ENCODE data around the gene GATA5. TPM values are rescaled to one million over a fixed set of nuclear protein-coding genes. Genes with fewer than 3 reads are reported as not detected.

The GATA5 gene
- total RNA-seq, 1 experiment from 2014 or later = not detected

- no peaks in the 10 kb centered on the region for H3K9me3 ChIP-seq (ENCODE audit: control insufficient read depth in 1 of 2, insufficient read depth in 1 of 2, low read depth in 1 of 2, low read length in 2 of 2)
- H2AFZ ChIP-seq (ENCODE audit: low read depth, low read length, poor library complexity, severe bottlenecking) = no peak overlapping the region
- TF ChIP-seq TCF7L2 (IDR thresholded peaks at IDR 0.05; ENCODE audit: borderline replicate concordance, extremely low read depth, insufficient read depth, insufficient read length) (no peak), JUND (IDR thresholded peaks at IDR 0.05) (no peak), ATF3 (IDR thresholded peaks at IDR 0.05) (no peak), SRF (IDR thresholded peaks at IDR 0.05; ENCODE audit: low read depth) (no peak), POLR2A (IDR thresholded peaks at IDR 0.05; ENCODE audit: borderline replicate concordance, extremely low read depth, insufficient read depth, insufficient read length) (no peak), ZFX (IDR thresholded peaks at IDR 0.05) (no peak), RAD21 (IDR thresholded peaks at IDR 0.05; ENCODE audit: low read depth) (no peak), SP1 (IDR thresholded peaks at IDR 0.05; ENCODE audit: low read depth) (no peak), EGR1 (IDR thresholded peaks at IDR 0.05; ENCODE audit: low read depth) (no peak), CBX3 (IDR thresholded peaks at IDR 0.05; ENCODE audit: low read depth) (no peak)
- intact Hi-C loops (cut with micrococcal nuclease) = no loop called here
- no peak overlapping the region for H3K4me3 ChIP-seq (replicated peaks in 1 of 2; ENCODE audit: low read depth in 1 of 2, low read length in 2 of 2)
- ChIA-PET RAD21 (ENCODE audit: low non-redundant PET in 1 of 2, low total read pairs in 2 of 2, uncharacterized antibody in 2 of 2, unreplicated experiment in 2 of 2) (no interaction called here), CTCF (no interaction called here), POLR2A (no interaction called here)
- DNase-seq (ENCODE audit: low read depth, low spot score) (no peak), ATAC-seq (no peak)
- no peaks in the 10 kb centered on the region for H3K27me3 ChIP-seq (ENCODE audit: insufficient read depth, low read length)
- H3K9ac ChIP-seq (ENCODE audit: low read length) = no peak overlapping the region
- no peaks in the 10 kb centered on the region for H3K9me2 ChIP-seq (ENCODE audit: insufficient read depth)
- no peaks in the 10 kb centered on the region for H3K36me3 ChIP-seq (ENCODE audit: control insufficient read depth in 1 of 2, insufficient read depth in 2 of 2, low read length in 2 of 2)
- peak overlapping the region; percentile 14; the same call in 1 of the 2 replicates for H3K4me2 ChIP-seq (ENCODE audit: low read length)
- no TSS peak for BruUV-seq (replicated peaks)
- H3K79me2 ChIP-seq (ENCODE audit: insufficient read depth, low read length) = no peaks in the 10 kb centered on the region
- H3K27ac ChIP-seq (ENCODE audit: low read depth, low read length) = no peak overlapping the region
- H4K20me1 ChIP-seq (ENCODE audit: insufficient read depth) = no peaks in the 10 kb centered on the region
- peaks cover 12 to 24% of the 10 kb centered on the region in 2 experiments; a peak in 3 of 4 replicates for H3K4me1 ChIP-seq (ENCODE audit: control insufficient read depth in 1 of 2, insufficient read depth in 2 of 2, low read length in 2 of 2)
These were observed 18.7 kb upstream of the GATA5 start for GRCh38 chr20:62494537-62494936.

GRCh38 chr20:62493886-62494285, 18.1 kb upstream of the GATA5 start:
- H3K27ac ChIP-seq (ENCODE audit: low read depth, low read length) = no peak overlapping the region
- H3K9me3 ChIP-seq (ENCODE audit: control insufficient read depth in 1 of 2, insufficient read depth in 1 of 2, low read depth in 1 of 2, low read length in 2 of 2) = no peaks in the 10 kb centered on the region
- no TSS peak for BruUV-seq (replicated peaks)
- H3K4me1 ChIP-seq (ENCODE audit: control insufficient read depth in 1 of 2, insufficient read depth in 2 of 2, low read length in 2 of 2) = peaks cover 16 to 31% of the 10 kb centered on the region in 2 experiments; a peak in 3 of 4 replicates
- intact Hi-C loops (cut with micrococcal nuclease) = no loop called here
- no peaks in the 10 kb centered on the region for H3K27me3 ChIP-seq (ENCODE audit: insufficient read depth, low read length)
- H3K79me2 ChIP-seq (ENCODE audit: insufficient read depth, low read length) = no peaks in the 10 kb centered on the region
- ChIA-PET RAD21 (ENCODE audit: low non-redundant PET in 1 of 2, low total read pairs in 2 of 2, uncharacterized antibody in 2 of 2, unreplicated experiment in 2 of 2) (no interaction called here), CTCF (no interaction called here), POLR2A (no interaction called here)
- no peak overlapping the region for H3K4me3 ChIP-seq (replicated peaks in 1 of 2; ENCODE audit: low read depth in 1 of 2, low read length in 2 of 2)
- ATAC-seq (no peak), DNase-seq (ENCODE audit: low read depth, low spot score) (no peak)
- no peaks in the 10 kb centered on the region for H3K9me2 ChIP-seq (ENCODE audit: insufficient read depth)
- no peaks in the 10 kb centered on the region for H4K20me1 ChIP-seq (ENCODE audit: insufficient read depth)
- no peak overlapping the region for H3K4me2 ChIP-seq (ENCODE audit: low read length)
- no peak overlapping the region for H3K9ac ChIP-seq (ENCODE audit: low read length)
- H2AFZ ChIP-seq (ENCODE audit: low read depth, low read length, poor library complexity, severe bottlenecking) = no peak overlapping the region
- no peaks in the 10 kb centered on the region for H3K36me3 ChIP-seq (ENCODE audit: control insufficient read depth in 1 of 2, insufficient read depth in 2 of 2, low read length in 2 of 2)
- no peak for TF ChIP-seq SP1 (IDR thresholded peaks at IDR 0.05; ENCODE audit: low read depth)
- no peak for TF ChIP-seq EZH2phosphoT487 (IDR thresholded peaks at IDR 0.05; ENCODE audit: borderline replicate concordance)
- TF ChIP-seq ELF1 (IDR thresholded peaks at IDR 0.05; ENCODE audit: borderline replicate concordance, low read depth) = no peak
- no peak for TF ChIP-seq POLR2A (IDR thresholded peaks at IDR 0.05; ENCODE audit: borderline replicate concordance, extremely low read depth, insufficient read depth, insufficient read length)
- TF ChIP-seq SRF (IDR thresholded peaks at IDR 0.05; ENCODE audit: low read depth) = no peak
- TF ChIP-seq CTCF (IDR thresholded peaks at IDR 0.05 in 2 of 3, conservative IDR thresholded peaks at IDR 0.05 in 1 of 3; ENCODE audit: borderline replicate concordance in 1 of 3, insufficient read depth in 1 of 3, low read depth in 2 of 3, low read length in 2 of 3) = no peak
- no peak for TF ChIP-seq SIN3A (IDR thresholded peaks at IDR 0.05; ENCODE audit: low read depth)
- TF ChIP-seq YY1 (IDR thresholded peaks at IDR 0.05; ENCODE audit: extremely low read depth, insufficient replicate concordance, low read depth, low read length) = no peak
- TF ChIP-seq MAX (IDR thresholded peaks at IDR 0.05) = no peak
- no peak for TF ChIP-seq POLR2AphosphoS5 (IDR thresholded peaks at IDR 0.05; ENCODE audit: low read depth, low read length)
- no peak for TF ChIP-seq ZNF274 (IDR thresholded peaks at IDR 0.05; ENCODE audit: low read depth, low read length)
- no peak for TF ChIP-seq ZFX (IDR thresholded peaks at IDR 0.05)
- no peak for TF ChIP-seq EGR1 (IDR thresholded peaks at IDR 0.05; ENCODE audit: low read depth)
- no peak for TF ChIP-seq CBX3 (IDR thresholded peaks at IDR 0.05; ENCODE audit: low read depth)
- no peak for TF ChIP-seq EZH2 (IDR thresholded peaks at IDR 0.05)
- TF ChIP-seq ATF3 (IDR thresholded peaks at IDR 0.05) = no peak
- TF ChIP-seq JUND (IDR thresholded peaks at IDR 0.05) = no peak
- no peak for TF ChIP-seq FOSL1 (IDR thresholded peaks at IDR 0.05; ENCODE audit: low read depth)
